Measurements from ENCODE around the gene TMEM158.
A peak's percentile ranks its signal among the peaks of the same experiment; 100 is the strongest.

TMEM158 gene

GRCh38 chr3:45218578-45219390, 7.3 kb downstream of the TMEM158 start:
- Mint-ChIP-seq H3K36me3 (no peaks in the 10 kb centered on the region), H3K4me3 (no peak overlapping the region), H3K27ac (no peak overlapping the region), H3K27me3 (peaks cover 19% of the 10 kb centered on the region), H3K9me3 (ENCODE audit: low read depth) (no peaks in the 10 kb centered on the region), H3K4me1 (ENCODE audit: low read depth) (peaks cover under 1% of the 10 kb centered on the region)

- Mint-ChIP-seq H3K9me3 (ENCODE audit: low read depth) (no peaks in the 10 kb centered on the region), H3K4me3 (no peak overlapping the region), H3K27me3 (peaks cover 3% of the 10 kb centered on the region), H3K4me1 (ENCODE audit: low read depth) (no peaks in the 10 kb centered on the region), H3K27ac (no peak overlapping the region), H3K36me3 (no peaks in the 10 kb centered on the region)
Observed at GRCh38 chr3:45216021-45216609, 10.0 kb downstream of the TMEM158 start.

- H3K4me3 Mint-ChIP-seq: no peak overlapping the region
- no peak overlapping the region for H3K27ac Mint-ChIP-seq
- H3K36me3 Mint-ChIP-seq: no peaks in the 10 kb centered on the region
- H3K4me1 Mint-ChIP-seq (ENCODE audit: low read depth): peaks cover 3% of the 10 kb centered on the region
- H3K27me3 Mint-ChIP-seq: peaks cover 5% of the 10 kb centered on the region
- no peaks in the 10 kb centered on the region for H3K9me3 Mint-ChIP-seq (ENCODE audit: low read depth)
Observed at GRCh38 chr3:45215466-45215865, 10.6 kb downstream of the TMEM158 start.

GRCh38 chr3:45214061-45214680, 11.9 kb downstream of the TMEM158 start:
- H3K9me3 Mint-ChIP-seq (ENCODE audit: low read depth): no peaks in the 10 kb centered on the region
- no peak overlapping the region for H3K4me3 Mint-ChIP-seq
- H3K27ac Mint-ChIP-seq: no peak overlapping the region
- peaks cover 7% of the 10 kb centered on the region for H3K4me1 Mint-ChIP-seq (ENCODE audit: low read depth)
- H3K27me3 Mint-ChIP-seq: peaks cover 4% of the 10 kb centered on the region
- H3K36me3 Mint-ChIP-seq: no peaks in the 10 kb centered on the region

- no peaks in the 10 kb centered on the region for H3K9me3 Mint-ChIP-seq (ENCODE audit: low read depth)
- peaks cover 5% of the 10 kb centered on the region for H3K27me3 Mint-ChIP-seq
- H3K4me1 Mint-ChIP-seq (ENCODE audit: low read depth): peaks cover 20% of the 10 kb centered on the region
- no peaks in the 10 kb centered on the region for H3K36me3 Mint-ChIP-seq
- no peak overlapping the region for H3K27ac Mint-ChIP-seq
- H3K4me3 Mint-ChIP-seq: no peak overlapping the region
Observed at GRCh38 chr3:45212095-45212468, 14.0 kb downstream of the TMEM158 start.

- peaks cover 21% of the 10 kb centered on the region for H3K4me1 Mint-ChIP-seq (ENCODE audit: low read depth)
- no peak overlapping the region for H3K4me3 Mint-ChIP-seq
- peaks cover 5% of the 10 kb centered on the region for H3K27me3 Mint-ChIP-seq
- H3K9me3 Mint-ChIP-seq (ENCODE audit: low read depth): no peaks in the 10 kb centered on the region
- H3K27ac Mint-ChIP-seq: no peak overlapping the region
- H3K36me3 Mint-ChIP-seq: no peaks in the 10 kb centered on the region
Observed at GRCh38 chr3:45211466-45212094, 14.5 kb downstream of the TMEM158 start.

- H3K9me3 Mint-ChIP-seq (ENCODE audit: low read depth): no peaks in the 10 kb centered on the region
- no peak overlapping the region for H3K4me3 Mint-ChIP-seq
- H3K36me3 Mint-ChIP-seq: no peaks in the 10 kb centered on the region
- no peak overlapping the region for H3K27ac Mint-ChIP-seq
- peaks cover 21% of the 10 kb centered on the region for H3K4me1 Mint-ChIP-seq (ENCODE audit: low read depth)
- peaks cover 5% of the 10 kb centered on the region for H3K27me3 Mint-ChIP-seq
Observed at GRCh38 chr3:45210308-45211041, 15.6 kb downstream of the TMEM158 start.

GRCh38 chr3:45209526-45209925, 16.6 kb downstream of the TMEM158 start:
- no peaks in the 10 kb centered on the region for H3K36me3 Mint-ChIP-seq
- H3K27me3 Mint-ChIP-seq: peaks cover 5% of the 10 kb centered on the region
- H3K4me3 Mint-ChIP-seq: no peak overlapping the region
- H3K4me1 Mint-ChIP-seq (ENCODE audit: low read depth): peaks cover 21% of the 10 kb centered on the region
- no peak overlapping the region for H3K27ac Mint-ChIP-seq
- H3K9me3 Mint-ChIP-seq (ENCODE audit: low read depth): no peaks in the 10 kb centered on the region

DNA sequence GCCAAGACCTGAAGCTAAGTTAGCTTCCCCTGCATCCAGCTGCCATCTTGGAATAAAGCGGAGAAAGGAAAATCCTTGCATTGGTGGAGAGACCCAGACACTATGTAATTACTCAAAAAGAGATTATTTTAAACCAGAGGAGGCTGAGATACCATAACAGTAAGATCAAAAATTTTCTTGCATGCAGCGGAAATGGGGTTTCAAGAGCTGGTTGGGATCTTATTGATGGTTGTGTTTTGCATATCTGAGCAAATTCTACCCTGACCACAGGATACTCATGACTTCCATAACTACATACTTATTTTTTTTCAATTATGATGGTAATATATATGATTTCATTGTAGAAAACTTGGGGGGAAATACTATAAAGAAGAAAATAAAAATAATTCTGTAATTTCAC, 17.5 kb downstream of the TMEM158 start:
- H3K27ac Mint-ChIP-seq: peak overlapping the region; percentile 7

GRCh38 chr3:45207446-45207845, 18.6 kb downstream of the TMEM158 start:
- no peaks in the 10 kb centered on the region for H3K9me3 Mint-ChIP-seq (ENCODE audit: low read depth)
- no peak overlapping the region for H3K27ac Mint-ChIP-seq
- H3K36me3 Mint-ChIP-seq: no peaks in the 10 kb centered on the region
- H3K4me1 Mint-ChIP-seq (ENCODE audit: low read depth): peaks cover 21% of the 10 kb centered on the region
- H3K27me3 Mint-ChIP-seq: peaks cover 5% of the 10 kb centered on the region
- no peak overlapping the region for H3K4me3 Mint-ChIP-seq

More for the DNA sequence above, 17.5 kb downstream of the TMEM158 start:
- no peaks in the 10 kb centered on the region for H3K36me3 Mint-ChIP-seq
- no peaks in the 10 kb centered on the region for H3K9me3 Mint-ChIP-seq (ENCODE audit: low read depth)
- peaks cover 5% of the 10 kb centered on the region for H3K27me3 Mint-ChIP-seq
- H3K4me3 Mint-ChIP-seq: no peak overlapping the region
- peaks cover 21% of the 10 kb centered on the region for H3K4me1 Mint-ChIP-seq (ENCODE audit: low read depth)

DNA sequence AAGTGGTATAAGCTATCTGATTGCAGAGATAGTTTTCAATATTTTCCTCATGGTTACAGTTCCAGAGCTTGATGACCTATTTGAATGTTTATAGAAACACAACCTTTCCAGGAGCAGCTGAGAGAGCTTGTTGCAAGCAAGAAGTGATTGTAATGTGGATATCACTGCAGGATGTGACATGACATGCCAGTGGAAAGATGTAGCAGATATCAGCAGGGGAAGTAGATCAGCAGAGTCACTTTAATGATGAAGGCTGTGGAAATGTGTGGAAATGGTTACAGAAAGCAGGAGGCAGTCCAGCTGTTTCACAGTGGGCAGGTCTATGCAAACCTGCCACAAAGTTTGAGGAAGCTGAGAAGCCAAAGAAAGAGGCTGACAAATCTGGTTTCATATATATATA, 21.0 kb downstream of the TMEM158 start:
- H3K36me3 Mint-ChIP-seq: no peaks in the 10 kb centered on the region
- peaks cover 2% of the 10 kb centered on the region for H3K27me3 Mint-ChIP-seq

GRCh38 chr3:45204136-45204535, 22.0 kb downstream of the TMEM158 start:
- Mint-ChIP-seq H3K9me3 (ENCODE audit: low read depth) (no peaks in the 10 kb centered on the region), H3K36me3 (no peaks in the 10 kb centered on the region), H3K27me3 (peaks cover 3% of the 10 kb centered on the region), H3K4me1 (ENCODE audit: low read depth) (peaks cover 13% of the 10 kb centered on the region), H3K4me3 (no peak overlapping the region), H3K27ac (no peak overlapping the region)

More for the DNA sequence above, 21.0 kb downstream of the TMEM158 start:
- Mint-ChIP-seq H3K4me1 (ENCODE audit: low read depth) (peaks cover 16% of the 10 kb centered on the region), H3K27ac (no peak overlapping the region), H3K9me3 (ENCODE audit: low read depth) (no peaks in the 10 kb centered on the region), H3K4me3 (no peak overlapping the region)

DNA sequence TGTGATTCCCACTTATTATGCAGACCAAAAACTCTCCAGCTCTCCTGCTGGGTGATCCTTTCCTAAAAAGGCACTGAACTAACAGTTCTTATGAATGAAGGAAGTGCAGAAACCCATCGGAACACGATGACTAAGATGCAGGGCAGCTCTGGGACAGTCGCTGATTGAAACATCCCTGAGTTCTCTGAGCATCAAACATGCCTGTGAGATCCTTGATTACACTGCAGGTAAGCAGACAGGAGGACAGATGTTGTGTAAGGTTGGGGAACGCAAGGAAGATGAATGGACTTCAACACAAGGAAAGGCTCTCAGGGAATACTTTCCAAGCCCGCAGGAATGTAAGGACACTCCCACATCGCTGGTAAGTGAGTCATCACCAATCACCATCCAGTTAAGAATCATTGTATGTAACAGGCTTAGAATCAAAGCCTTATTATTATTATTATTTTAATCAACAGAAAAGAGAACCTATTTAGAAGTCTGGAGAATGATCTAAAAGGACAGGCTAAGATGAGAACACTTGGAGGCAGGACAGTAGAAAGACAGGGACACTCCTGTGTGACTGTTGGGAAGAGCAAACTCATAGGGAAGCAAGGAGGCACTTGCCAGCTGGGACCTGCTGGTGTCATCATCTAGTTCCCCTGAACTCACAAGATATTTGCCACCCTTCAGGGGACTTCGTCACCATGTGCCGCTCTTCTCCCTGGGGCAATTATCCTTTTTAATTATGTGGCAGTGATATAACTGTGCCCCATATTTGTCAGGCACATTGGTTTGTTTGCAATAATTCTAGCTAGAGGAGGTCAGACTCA, 26.0 kb downstream of the TMEM158 start:
- no peaks in the 10 kb centered on the region for H3K36me3 Mint-ChIP-seq
- H3K27ac Mint-ChIP-seq: no peak overlapping the region
- H3K9me3 Mint-ChIP-seq (ENCODE audit: low read depth): no peaks in the 10 kb centered on the region
- H3K4me3 Mint-ChIP-seq: no peak overlapping the region
- H3K27me3 Mint-ChIP-seq: peaks cover 9% of the 10 kb centered on the region
- H3K4me1 Mint-ChIP-seq (ENCODE audit: low read depth): no peaks in the 10 kb centered on the region

Measured in activated naive CD8-positive, alpha-beta T cell (primary cell).